Thoracic aorta (tissue), 2 donors: ENCODE data around the gene CAPN11. TPM values are rescaled to one million over a fixed set of nuclear protein-coding genes. Genes with fewer than 3 reads are reported as not detected.

Experiments used
- ATAC-seq: fragments of 150-250 bp; one replicate; pipeline ENCODE4 v1.8.0; 2017; ENCODE audit warnings: low read depth; ENCODE audit not compliant: insufficient number of reproducible peaks, low FRiP score
- DNase-seq: peaks from one replicate; pipeline ENCODE4 v3.0.0-alpha.2; 2020; ENCODE audit warnings: low spot score
- H3K27ac ChIP-seq, 2 donors: fragments of 200-600 bp; sonication (generic); 1 replicate in 1 of 2; 2 replicates in 1 of 2; pipeline ENCODE4 v1.5.1; 2016; ENCODE audit warnings: mild to moderate bottlenecking in 2 of 2, moderate library complexity in 2 of 2
- H3K27me3 ChIP-seq: fragments of 200-600 bp; sonication (generic); replicated peaks from 2 replicates; pipeline ENCODE4 v1.6.0; 2016; ENCODE audit warnings: mild to moderate bottlenecking; ENCODE audit not compliant: insufficient read depth
- H3K36me3 ChIP-seq: fragments of 200-600 bp; sonication (generic); one replicate; pipeline ENCODE4 v1.5.1; 2016
- H3K4me1 ChIP-seq, 2 donors: fragments of 200-600 bp; sonication (generic); 1 replicate in 1 of 2; 2 replicates in 1 of 2; pipeline versions ENCODE4 v1.5.1 to v1.6.0; 2016; ENCODE audit warnings: low read depth in 2 of 2, mild to moderate bottlenecking in 1 of 2; ENCODE audit not compliant: control insufficient read depth in 1 of 2
- H3K4me3 ChIP-seq: fragments of 200-600 bp; sonication (generic); 2 replicates; pipeline ENCODE4 v1.5.1; 2016; ENCODE audit warnings: mild to moderate bottlenecking
- H3K9me3 ChIP-seq: fragments of 200-600 bp; sonication (generic); 2 replicates; pipeline ENCODE4 v1.5.1; 2016
- total RNA-seq, 2 donors: library from RNA; depleted of rRNA; stranded (reverse); fragments of >200 nt; gene quantifications; one replicate each; pipeline versions ENCODE4 v1.1.0 to v1.2.3, GENCODE V29; 2016
- TF ChIP-seq, protein P1 (sequence below): fragments of 200-600 bp; sonication (generic); IDR thresholded peaks from one replicate; pipeline ENCODE4 v1.5.1; 2019; ENCODE audit warnings: antibody characterized with exemption

The CAPN11 gene
- total RNA-seq, 2 donors from 2014 or later, result not detected

GRCh38 chr6:44199883-44200282, 41.3 kb downstream of the CAPN11 start:
- H3K27me3 ChIP-seq, result no peaks in the 10 kb centered on the region
- H3K4me3 ChIP-seq, result no peak overlapping the region
- peaks cover 8 to 11% of the 10 kb centered on the region in 2 donors for H3K4me1 ChIP-seq
- TF ChIP-seq, protein P1, sequence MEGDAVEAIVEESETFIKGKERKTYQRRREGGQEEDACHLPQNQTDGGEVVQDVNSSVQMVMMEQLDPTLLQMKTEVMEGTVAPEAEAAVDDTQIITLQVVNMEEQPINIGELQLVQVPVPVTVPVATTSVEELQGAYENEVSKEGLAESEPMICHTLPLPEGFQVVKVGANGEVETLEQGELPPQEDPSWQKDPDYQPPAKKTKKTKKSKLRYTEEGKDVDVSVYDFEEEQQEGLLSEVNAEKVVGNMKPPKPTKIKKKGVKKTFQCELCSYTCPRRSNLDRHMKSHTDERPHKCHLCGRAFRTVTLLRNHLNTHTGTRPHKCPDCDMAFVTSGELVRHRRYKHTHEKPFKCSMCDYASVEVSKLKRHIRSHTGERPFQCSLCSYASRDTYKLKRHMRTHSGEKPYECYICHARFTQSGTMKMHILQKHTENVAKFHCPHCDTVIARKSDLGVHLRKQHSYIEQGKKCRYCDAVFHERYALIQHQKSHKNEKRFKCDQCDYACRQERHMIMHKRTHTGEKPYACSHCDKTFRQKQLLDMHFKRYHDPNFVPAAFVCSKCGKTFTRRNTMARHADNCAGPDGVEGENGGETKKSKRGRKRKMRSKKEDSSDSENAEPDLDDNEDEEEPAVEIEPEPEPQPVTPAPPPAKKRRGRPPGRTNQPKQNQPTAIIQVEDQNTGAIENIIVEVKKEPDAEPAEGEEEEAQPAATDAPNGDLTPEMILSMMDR, result no peak
- DNase-seq (no peak), ATAC-seq (no peak)
- H3K36me3 ChIP-seq, result no peaks in the 10 kb centered on the region
- peak overlapping the region in 1 of 2 donors; percentile 74 for H3K27ac ChIP-seq
- H3K9me3 ChIP-seq, result no peaks in the 10 kb centered on the region

DNA sequence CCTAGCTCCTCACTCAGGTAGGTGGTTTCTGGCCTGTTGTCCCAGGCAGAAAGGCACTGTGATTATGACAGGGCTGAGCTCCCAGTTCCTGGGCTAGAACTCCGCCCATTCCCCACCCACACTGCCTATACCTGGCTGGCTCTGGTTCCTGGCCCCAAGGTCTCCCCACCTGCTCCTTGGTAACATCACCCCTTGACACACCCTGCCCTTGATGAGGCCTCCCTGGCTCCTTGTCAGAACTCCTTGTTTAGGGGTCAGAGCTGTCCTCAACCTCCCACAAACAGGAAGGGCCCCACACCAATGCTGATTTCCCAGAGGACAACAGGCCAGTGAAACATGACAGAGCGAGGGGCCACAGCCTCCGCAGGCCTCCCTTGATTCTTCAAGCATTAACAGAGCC, 42.6 kb downstream of the CAPN11 start:
- H3K27me3 ChIP-seq, result no peaks in the 10 kb centered on the region
- DNase-seq (no peak), ATAC-seq (no peak)
- no peak overlapping the region for H3K4me3 ChIP-seq
- H3K9me3 ChIP-seq, result no peaks in the 10 kb centered on the region
- H3K27ac ChIP-seq, result no peak overlapping the region
- TF ChIP-seq, protein P1, result no peak
- H3K36me3 ChIP-seq, result no peaks in the 10 kb centered on the region
- peaks cover 8 to 11% of the 10 kb centered on the region in 2 donors for H3K4me1 ChIP-seq

- ATAC-seq (no peak), DNase-seq (no peak)
- Histone ChIP-seq H3K4me3 (no peak overlapping the region), H3K27ac (no peak overlapping the region), H3K9me3 (no peaks in the 10 kb centered on the region), H3K27me3 (no peaks in the 10 kb centered on the region), H3K36me3 (no peaks in the 10 kb centered on the region), H3K4me1 (peaks cover 8 to 11% of the 10 kb centered on the region in 2 donors)
- TF ChIP-seq, protein P1, result no peak
Observed at GRCh38 chr6:44201638-44202303, 43.2 kb downstream of the CAPN11 start.

DNA sequence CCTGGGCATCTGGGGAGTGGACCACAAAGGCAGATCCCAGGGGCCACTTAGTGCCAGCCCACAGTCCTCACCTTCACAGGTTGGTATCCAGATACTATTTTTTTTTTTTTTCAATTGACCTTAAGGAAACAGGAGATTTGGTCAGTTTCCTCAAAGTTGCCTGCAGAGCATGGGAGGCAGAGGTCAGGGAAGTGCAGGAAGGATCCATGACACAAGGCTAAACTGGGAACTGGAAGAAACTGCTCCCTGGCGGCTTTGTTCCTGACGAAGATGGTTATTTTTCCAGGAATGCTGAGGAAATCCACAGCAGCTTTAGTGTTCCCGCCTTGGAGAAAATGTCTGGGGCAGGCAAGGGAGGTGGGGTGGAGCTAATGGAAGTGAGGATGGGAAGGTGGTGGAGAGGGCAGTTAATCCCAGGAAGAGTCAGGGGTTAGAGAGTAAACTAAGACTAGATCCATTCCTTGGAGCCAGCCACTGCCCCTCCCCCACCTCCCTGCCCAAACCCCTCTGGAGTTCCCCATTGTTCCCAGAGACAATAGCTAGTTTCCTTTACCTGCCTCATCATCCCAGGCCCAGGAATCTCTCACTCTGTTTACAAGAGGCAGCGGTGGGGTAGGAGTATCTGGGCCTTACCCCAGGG, 43.8 kb downstream of the CAPN11 start:
- Histone ChIP-seq H3K36me3 (no peaks in the 10 kb centered on the region), H3K9me3 (no peaks in the 10 kb centered on the region), H3K27ac (no peak overlapping the region), H3K27me3 (no peaks in the 10 kb centered on the region), H3K4me1 (peaks cover 8 to 11% of the 10 kb centered on the region in 2 donors), H3K4me3 (no peak overlapping the region)
- ATAC-seq, result no peak
- no peak for DNase-seq
- TF ChIP-seq, protein P1, result no peak

DNA sequence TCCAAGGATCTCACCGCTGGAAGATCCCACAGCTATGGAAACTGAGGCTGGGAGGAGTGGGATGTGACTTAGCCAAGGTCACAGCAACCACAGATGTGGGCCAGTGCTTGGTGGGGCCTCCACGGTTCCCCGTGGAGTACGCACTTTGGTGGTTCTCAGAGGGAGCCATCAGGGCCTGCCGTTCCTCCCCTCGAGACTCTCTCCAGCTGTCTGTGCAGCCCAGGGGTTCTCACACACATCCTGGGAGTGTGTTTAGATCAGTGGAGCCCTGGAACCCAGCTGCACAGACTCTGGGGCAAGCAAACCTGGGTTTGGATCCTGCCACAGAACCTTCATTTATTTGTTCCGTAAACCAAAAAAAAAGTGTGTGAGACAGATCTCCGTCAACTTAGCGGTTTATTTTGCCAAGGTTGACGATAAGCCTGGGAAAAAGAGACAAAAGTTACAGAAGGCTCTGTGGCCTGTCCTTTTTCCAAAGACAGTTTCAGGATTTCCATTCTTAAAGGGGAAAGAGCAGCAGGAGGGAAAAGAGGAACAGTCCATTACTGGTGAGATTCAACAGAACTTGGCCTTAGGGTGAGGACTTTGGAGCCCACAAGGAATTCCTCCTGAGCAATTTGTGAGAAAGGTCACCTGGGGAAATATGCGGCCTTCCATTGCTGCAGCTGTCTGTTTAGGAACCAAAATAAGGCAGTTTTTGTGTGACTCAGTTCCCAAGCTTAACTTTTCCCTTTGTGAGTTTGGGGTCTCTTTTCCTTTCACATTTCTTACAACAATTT, 44.5 kb downstream of the CAPN11 start:
- no peak for DNase-seq
- ATAC-seq, result no peak
- H3K27me3 ChIP-seq, result no peaks in the 10 kb centered on the region
- TF ChIP-seq, protein P1, result no peak
- H3K27ac ChIP-seq, result no peak overlapping the region
- H3K36me3 ChIP-seq, result no peaks in the 10 kb centered on the region
- H3K9me3 ChIP-seq, result no peaks in the 10 kb centered on the region
- no peak overlapping the region for H3K4me3 ChIP-seq
- peaks cover 8 to 11% of the 10 kb centered on the region in 2 donors for H3K4me1 ChIP-seq
